Progenitor cell of endocrine pancreas (in vitro differentiated cells): ENCODE data around the gene ALG1L2. TPM values are rescaled to one million over a fixed set of nuclear protein-coding genes. Genes with fewer than 3 reads are reported as not detected.
"Not testable (repeated sequence)": the region's sequence is repeated elsewhere in the genome, so short reads cannot be mapped to it uniquely, and the experiment has no call there.

Experiments
- DNase-seq: peaks from one replicate; pipeline ENCODE4 v3.0.0; 2021; ENCODE audit warnings: low spot score; ENCODE audit not compliant: unreplicated experiment
- H3K27ac Mint-ChIP-seq: 2 replicates; pipeline ENCODE4 v1.8.0; 2021; ENCODE audit warnings: mild to moderate bottlenecking, moderate library complexity, mixed read lengths
- H3K27me3 Mint-ChIP-seq: 2 replicates; pipeline ENCODE4 v1.8.0; 2021; ENCODE audit warnings: mixed read lengths
- H3K36me3 Mint-ChIP-seq: 2 replicates; pipeline ENCODE4 v1.8.0; 2022; ENCODE audit warnings: mixed read lengths; ENCODE audit not compliant: insufficient read depth
- H3K4me1 Mint-ChIP-seq: 2 replicates; pipeline ENCODE4 v1.8.0; 2021; ENCODE audit warnings: low read depth, mixed read lengths
- H3K4me3 Mint-ChIP-seq: 2 replicates; pipeline ENCODE4 v1.8.0; 2021; ENCODE audit warnings: low read depth, mild to moderate bottlenecking, moderate library complexity, mixed read lengths
- H3K9me3 Mint-ChIP-seq: 2 replicates; pipeline ENCODE4 v1.8.0; 2021; ENCODE audit warnings: low read depth, mixed read lengths
- total RNA-seq: library from RNA; stranded (reverse); gene quantifications from 2 replicates; pipeline ENCODE4 v1.2.1, GENCODE V29; 2021
- TF ChIP-seq, protein P1 (sequence below): fragments of 200-600 bp; sonication (generic); IDR thresholded peaks from one replicate; pipeline ENCODE4 v1.5.0; 2021; ENCODE audit warnings: antibody characterized with exemption, mild to moderate bottlenecking; ENCODE audit not compliant: unreplicated experiment

The ALG1L2 gene
- total RNA-seq, 1 donor from 2014 or later = 3.9 TPM

DNA sequence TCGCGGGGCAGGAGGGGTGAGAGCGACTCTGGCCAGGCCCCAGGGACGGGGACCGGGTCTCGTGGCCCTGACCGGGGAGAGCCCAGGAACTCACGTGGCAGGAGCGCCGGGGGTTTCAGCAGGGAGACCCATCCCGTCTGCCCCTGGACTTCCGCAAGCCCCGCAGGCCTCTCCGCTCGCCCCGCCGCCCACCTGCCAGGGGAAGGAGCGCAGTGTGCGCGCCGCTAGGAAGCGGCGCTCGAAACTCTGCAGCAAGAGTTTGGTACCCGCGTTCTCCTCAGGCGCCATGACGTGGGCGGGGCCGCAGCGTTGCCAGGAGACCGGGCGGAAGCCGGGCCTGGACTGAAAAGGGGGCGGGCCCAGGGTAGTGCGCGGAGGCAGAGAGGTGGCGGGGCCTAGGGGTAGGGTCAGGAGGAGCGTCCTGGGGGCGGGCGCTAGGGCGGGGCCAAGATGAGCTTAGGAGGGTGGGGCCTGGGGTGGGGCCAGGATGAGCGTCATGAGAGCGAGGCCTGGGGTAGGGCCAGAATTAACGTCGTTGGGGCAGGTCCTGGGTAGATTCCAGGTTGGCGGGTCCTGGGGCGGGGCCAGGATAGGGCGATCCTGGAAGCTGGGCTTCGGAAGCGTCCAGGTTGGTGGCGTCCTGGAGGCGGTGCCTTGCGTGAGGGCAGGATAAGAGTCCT lies 29.7 kb downstream of the ALG1L2 start:
- H3K4me1 Mint-ChIP-seq = peaks cover 11% of the 10 kb centered on the region
- H3K36me3 Mint-ChIP-seq = peaks cover 5% of the 10 kb centered on the region
- H3K4me3 Mint-ChIP-seq = peak overlapping the region; percentile 96
- peak overlapping the region; percentile 98 for H3K27ac Mint-ChIP-seq
- H3K9me3 Mint-ChIP-seq = no peaks in the 10 kb centered on the region
- no peaks in the 10 kb centered on the region for H3K27me3 Mint-ChIP-seq
- DNase-seq = peak; percentile 98
- TF ChIP-seq, protein P1, sequence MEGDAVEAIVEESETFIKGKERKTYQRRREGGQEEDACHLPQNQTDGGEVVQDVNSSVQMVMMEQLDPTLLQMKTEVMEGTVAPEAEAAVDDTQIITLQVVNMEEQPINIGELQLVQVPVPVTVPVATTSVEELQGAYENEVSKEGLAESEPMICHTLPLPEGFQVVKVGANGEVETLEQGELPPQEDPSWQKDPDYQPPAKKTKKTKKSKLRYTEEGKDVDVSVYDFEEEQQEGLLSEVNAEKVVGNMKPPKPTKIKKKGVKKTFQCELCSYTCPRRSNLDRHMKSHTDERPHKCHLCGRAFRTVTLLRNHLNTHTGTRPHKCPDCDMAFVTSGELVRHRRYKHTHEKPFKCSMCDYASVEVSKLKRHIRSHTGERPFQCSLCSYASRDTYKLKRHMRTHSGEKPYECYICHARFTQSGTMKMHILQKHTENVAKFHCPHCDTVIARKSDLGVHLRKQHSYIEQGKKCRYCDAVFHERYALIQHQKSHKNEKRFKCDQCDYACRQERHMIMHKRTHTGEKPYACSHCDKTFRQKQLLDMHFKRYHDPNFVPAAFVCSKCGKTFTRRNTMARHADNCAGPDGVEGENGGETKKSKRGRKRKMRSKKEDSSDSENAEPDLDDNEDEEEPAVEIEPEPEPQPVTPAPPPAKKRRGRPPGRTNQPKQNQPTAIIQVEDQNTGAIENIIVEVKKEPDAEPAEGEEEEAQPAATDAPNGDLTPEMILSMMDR = no peak

DNA sequence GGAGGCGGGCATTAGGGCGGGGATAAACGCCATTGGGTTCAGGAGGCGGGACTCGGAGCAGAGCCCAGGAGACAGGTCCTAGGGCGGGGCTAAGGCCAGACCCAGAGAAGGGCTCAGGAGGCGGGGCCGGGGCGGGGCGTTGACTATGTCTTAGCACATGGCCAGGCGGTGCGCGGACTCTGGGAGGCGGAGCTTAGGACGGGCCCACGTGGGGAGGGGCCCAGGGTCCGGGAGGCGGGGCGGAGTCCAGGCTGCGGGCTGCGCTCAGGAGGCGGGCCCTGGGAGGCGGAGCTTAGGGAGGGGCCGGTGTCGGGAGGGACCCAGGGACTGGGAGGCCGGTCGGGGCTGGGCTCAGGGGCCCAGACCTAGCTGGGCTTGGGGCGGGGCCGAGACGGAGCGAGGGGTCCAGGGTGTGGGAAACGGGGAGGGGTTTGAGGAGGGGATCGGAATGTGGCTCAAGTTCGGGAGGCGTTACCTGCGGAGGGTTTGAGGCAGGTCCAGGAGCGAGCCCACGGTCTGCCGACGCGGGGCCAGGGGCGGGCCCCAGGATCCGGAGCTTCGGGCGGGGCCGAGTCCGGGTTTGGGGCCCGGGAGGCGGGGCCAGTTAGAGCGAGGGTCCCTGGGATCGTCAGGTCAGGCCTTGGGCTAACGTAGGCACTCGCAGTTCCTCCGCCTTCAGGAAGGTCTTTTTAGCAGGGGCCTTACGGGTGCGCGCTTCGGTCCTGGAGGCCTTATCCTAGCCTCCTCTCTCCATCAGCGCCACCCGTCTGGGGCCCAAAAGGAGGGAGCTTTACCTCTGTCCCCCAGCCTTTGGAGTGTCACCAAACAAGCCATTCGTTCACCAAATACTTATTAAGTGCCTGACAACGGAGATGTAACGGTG lies 30.5 kb downstream of the ALG1L2 start:
- DNase-seq = peak; percentile 98
- Mint-ChIP-seq H3K4me3 (peak overlapping the region; percentile 96), H3K27ac (peak overlapping the region; percentile 98), H3K4me1 (peaks cover 11% of the 10 kb centered on the region)
- H3K9me3 Mint-ChIP-seq, H3K36me3 Mint-ChIP-seq, H3K27me3 Mint-ChIP-seq: not testable (repeated sequence)

DNA sequence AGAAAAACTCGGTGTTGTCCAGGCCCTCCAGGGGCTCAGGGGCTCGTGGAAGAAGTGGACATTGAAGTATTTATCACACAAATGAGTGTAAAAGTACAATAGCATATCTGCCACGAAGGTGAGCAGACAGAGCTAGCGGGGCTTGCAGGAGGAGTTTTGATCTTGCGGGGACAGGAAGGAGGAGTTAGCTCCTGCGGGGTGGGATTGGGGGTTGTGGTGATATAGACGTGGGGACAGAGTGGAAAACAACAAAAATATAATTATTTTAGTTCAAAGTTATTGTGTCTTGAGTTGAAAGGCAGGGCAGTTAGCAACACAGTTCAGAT lies 31.1 kb downstream of the ALG1L2 start:
- Mint-ChIP-seq H3K4me3 (peak overlapping the region; percentile 96), H3K4me1 (peaks cover 11% of the 10 kb centered on the region), H3K27ac (peak overlapping the region; percentile 98)
- H3K27me3 Mint-ChIP-seq, H3K36me3 Mint-ChIP-seq, H3K9me3 Mint-ChIP-seq, DNase-seq: not testable (repeated sequence)

DNA sequence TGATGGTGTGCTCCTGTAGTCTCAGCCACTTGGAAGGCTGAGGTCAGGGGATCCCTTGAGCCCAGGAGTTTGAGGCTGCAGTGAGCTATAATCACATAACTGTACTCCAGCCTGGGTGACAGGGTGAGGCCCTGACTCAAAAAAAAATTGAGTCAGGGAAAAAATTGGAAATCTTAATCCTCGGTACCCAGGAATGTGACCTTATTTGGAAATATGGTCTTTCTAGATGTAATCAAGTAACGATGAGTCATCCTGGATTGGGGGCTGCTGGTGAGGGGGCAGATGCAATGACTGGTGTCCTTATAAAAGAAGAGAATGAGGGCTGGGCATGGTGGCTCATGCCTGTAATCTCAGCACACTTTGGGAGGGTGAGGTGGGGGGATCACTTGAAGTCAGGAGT lies 33.8 kb downstream of the ALG1L2 start:
- not testable (repeated sequence) for H3K27ac Mint-ChIP-seq, DNase-seq, H3K9me3 Mint-ChIP-seq, H3K4me3 Mint-ChIP-seq, H3K36me3 Mint-ChIP-seq, H3K27me3 Mint-ChIP-seq
- peaks cover 11% of the 10 kb centered on the region for H3K4me1 Mint-ChIP-seq

DNA sequence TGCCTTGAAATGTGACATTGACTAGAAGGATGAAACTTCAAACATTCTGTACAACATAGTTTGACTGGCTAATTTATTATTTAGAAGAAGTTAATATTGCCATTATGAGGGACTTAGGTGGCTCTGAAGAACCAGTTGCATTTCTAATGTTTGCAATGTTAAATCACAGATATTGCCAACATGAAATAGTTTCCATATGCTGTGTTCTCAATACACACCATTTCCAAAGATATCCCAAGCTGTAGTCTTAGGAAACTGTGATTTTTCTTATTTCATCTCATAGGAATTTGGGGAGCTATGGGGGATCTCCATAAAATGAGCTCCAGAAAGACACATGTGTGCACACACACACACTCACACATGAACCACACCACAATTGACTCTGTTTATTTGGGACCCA lies 36.3 kb downstream of the ALG1L2 start:
- Mint-ChIP-seq H3K27me3 (no peaks in the 10 kb centered on the region), H3K36me3 (peaks cover 11% of the 10 kb centered on the region), H3K4me3 (no peak overlapping the region), H3K27ac (no peak overlapping the region), H3K4me1 (peaks cover 4% of the 10 kb centered on the region), H3K9me3 (no peaks in the 10 kb centered on the region)
- no peak for DNase-seq
- TF ChIP-seq, protein P1 = no peak

DNA sequence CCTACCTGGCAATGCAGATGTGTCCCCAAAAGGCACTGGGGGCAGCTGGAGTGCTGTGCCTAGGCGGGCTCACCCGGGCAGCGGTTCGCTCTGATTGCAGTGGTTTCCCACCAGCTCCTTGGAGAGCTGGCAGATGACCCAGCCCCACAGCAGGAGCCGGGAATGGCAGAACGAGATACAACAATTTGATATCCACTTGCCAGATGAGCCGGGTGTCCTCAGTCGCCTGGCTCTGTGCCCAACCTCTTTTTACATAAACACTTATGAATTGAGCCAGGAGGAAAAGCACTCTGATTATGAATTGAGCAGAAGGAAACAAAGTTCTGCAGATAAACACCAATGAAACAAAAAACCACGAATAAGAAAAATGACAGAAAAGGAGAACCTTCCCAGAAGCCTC lies 38.2 kb downstream of the ALG1L2 start:
- H3K9me3 Mint-ChIP-seq, H3K36me3 Mint-ChIP-seq, H3K27ac Mint-ChIP-seq, H3K4me3 Mint-ChIP-seq, H3K27me3 Mint-ChIP-seq, H3K4me1 Mint-ChIP-seq, DNase-seq: not testable (repeated sequence)

DNA sequence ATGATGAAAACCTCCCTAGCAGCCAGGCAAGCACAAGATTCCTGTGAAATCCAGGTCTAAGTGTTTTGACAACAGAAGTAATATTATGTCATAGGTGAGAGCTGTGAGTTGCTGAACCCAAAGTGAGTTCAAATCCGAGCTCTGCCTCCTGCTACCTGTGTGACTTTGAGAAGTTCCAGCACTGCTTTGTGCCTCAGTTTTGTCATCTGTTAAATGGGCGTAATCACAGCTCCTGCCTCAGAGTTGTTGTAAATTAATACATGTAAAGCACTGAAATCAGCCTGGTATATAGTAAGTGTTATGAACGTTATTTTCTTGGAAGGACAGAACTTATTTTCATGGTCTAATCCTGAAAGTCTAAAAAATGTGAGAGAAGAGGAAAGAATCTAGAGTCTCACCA lies 38.7 kb downstream of the ALG1L2 start:
- H3K27me3 Mint-ChIP-seq, H3K36me3 Mint-ChIP-seq, H3K4me1 Mint-ChIP-seq, H3K4me3 Mint-ChIP-seq, DNase-seq, H3K9me3 Mint-ChIP-seq, H3K27ac Mint-ChIP-seq: not testable (repeated sequence)

DNA sequence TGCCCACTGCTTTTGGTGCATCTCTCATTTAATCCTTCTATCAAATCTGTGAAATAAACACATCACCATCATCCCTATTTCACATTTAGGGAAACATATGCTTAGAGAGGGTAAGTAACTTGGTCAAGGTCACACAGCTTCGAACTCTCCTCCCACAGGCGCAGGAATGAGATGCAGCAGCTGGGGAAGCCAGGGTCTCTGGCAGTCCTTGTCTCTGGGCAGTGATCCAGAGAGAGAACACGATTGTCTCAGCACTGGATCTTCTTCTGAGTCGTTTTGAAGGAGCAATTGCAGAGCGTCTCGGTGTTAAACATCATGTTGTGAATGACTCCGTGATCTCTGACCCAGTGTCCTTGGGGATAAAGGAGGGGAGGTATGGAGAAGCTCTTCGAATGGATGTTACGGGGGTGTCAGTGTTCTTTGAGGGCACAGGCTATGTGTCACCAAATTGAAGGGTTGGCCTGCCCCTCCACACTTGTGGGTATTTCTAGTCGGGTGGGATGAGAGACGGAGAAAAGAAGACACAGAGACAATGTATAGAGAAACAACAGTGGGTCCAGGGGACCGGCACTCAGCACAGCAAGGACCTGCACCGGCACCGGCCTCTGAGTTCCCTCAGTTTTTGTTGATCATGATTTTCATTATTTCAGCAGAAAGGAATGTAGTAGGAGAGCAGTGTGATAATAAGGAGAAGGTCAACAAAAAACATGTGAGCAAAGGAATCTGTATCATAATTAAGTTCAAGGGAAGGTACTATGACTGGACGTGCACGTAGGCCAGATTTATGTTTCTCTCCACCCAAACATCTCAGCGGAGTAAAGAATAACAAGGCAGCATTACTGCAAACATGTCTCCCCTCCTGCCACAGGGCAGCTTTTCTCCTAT lies 41.5 kb downstream of the ALG1L2 start:
- not testable (repeated sequence) for H3K9me3 Mint-ChIP-seq, H3K27me3 Mint-ChIP-seq, H3K4me3 Mint-ChIP-seq, H3K36me3 Mint-ChIP-seq, H3K4me1 Mint-ChIP-seq, DNase-seq
- H3K27ac Mint-ChIP-seq = peak overlapping the region; percentile 33

DNA sequence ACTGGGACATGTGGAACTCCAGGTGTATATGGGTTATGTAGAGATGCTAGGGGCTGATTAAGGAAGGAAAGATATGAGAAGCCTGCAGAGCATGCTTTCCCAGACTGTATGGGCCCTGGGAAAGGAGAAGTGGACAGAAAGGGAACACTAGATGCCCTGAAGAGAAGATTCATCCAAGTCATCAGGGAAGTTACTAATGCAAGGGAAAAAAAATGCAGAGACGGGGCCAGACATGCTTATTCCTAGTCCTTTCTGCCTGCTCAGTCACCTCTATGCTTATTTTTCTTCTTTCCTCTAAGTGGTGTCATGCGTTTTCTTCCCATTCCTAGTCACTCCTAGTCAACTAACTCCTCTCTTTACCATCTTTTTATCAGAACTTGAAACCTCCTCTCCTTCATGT lies 43.8 kb downstream of the ALG1L2 start:
- not testable (repeated sequence) for H3K4me1 Mint-ChIP-seq, DNase-seq, H3K9me3 Mint-ChIP-seq, H3K4me3 Mint-ChIP-seq, H3K36me3 Mint-ChIP-seq, H3K27me3 Mint-ChIP-seq, H3K27ac Mint-ChIP-seq

DNA sequence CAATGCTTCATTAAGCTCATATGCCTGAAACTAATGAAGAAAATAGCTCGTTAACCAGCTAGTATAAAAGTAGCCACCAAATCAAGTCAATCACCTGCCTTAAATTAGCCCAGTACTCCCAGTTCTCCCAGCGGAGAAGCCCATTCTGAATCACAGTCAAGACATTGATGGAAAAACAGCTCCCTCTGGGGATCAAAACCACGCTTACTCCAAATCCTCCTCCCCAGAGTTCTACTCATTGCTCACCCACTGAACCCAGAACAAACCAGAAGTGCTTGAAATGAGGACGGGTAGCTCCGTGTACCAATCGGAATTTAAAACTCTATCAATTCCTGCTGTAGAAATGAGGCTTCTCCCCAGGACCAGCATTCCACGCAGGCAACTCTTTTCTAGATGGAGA lies 54.7 kb downstream of the ALG1L2 start:
- not testable (repeated sequence) for H3K4me3 Mint-ChIP-seq, H3K27ac Mint-ChIP-seq, H3K4me1 Mint-ChIP-seq, DNase-seq, H3K9me3 Mint-ChIP-seq, H3K36me3 Mint-ChIP-seq
- peaks cover 35% of the 10 kb centered on the region for H3K27me3 Mint-ChIP-seq

DNA sequence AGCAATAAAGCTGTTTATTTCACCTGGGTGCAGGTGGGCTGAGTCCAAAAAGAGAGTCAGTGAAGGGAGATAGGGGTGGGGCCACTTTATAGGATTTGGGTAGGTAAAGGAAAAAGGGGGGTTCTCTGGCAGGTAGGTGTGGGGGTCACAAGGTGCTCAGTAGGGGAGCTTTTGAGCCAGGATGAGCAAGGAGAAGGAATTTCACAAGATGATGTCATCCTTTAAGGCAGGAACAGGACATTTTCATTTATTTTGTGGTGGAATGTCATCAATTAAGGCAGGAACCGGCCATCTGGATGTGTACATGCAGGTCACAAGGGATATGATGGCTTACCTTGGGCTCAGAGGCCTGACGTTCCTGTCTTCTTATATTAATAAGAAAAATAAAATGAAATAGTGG lies 56.1 kb downstream of the ALG1L2 start:
- peaks cover 35% of the 10 kb centered on the region for H3K27me3 Mint-ChIP-seq
- not testable (repeated sequence) for H3K4me1 Mint-ChIP-seq, H3K27ac Mint-ChIP-seq, H3K36me3 Mint-ChIP-seq, H3K4me3 Mint-ChIP-seq, H3K9me3 Mint-ChIP-seq, DNase-seq
